NCI-H526 (cell line): ENCODE data around the gene RIT1.
A peak's percentile ranks its signal among the peaks of the same experiment; 100 is the strongest.

Experiments used
- DNase-seq, 2 experiments: peaks; one replicate each; lab custom pipeline; 2025; lab: John Stamatoyannopoulos, UW

The RIT1 gene

DNA sequence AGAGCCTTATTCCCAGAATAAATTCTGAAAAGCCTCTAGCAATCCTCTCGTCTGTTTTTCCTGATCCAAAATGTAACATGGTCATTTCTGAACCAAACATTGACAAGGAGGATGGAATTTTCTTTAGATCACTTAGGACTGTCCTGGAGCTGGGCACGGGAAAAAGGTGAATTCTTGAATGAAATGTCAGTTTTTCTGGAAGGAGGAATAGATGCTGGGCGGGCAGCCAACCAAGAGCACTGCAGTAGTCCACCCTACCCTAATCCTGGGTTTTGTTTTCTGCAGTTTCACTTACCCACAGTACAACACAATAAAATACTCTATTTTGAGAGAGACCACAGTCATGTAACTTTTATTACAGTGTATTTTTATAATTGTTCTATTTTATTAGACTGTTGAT lies 20.9 kb downstream of the RIT1 start:
- no peak for DNase-seq

DNA sequence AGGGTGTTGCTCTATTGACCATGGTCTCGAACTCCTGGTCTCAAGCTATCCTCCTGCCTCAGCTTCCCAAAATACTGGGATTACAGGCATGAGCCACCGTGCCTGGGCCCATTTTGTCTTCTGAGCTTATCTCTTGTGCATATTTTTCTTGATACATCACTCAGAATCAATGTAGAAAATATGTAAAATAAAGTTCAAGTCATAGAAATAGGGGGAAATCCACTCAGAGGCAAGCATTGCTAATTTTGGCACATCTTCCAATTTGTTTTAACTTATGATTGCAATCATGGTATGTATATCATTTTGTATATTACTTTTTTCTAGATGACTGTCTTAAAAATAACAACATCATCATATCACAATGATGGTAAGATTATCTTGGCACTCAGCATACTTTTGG lies 21.6 kb downstream of the RIT1 start:
- no peak for DNase-seq

DNA sequence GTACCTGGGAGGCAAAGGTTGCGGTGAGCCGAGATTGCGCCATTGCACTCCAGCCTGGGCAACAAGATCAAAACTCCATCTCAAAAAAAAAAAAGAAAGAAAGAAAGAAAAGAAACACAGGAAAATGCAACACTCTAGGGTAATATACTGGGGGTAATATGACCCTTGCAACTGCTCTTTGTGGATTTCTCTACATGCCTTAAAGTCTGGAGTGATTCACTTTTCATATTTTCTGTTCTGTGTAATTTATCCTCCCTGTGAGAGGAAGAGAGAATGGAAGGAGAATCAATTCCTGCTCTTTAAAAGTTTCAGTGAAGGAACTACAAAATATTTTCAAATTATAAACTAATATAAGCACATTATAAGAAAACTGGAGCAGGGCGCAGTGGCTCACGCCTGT lies 22.7 kb downstream of the RIT1 start:
- DNase-seq: no peak

DNA sequence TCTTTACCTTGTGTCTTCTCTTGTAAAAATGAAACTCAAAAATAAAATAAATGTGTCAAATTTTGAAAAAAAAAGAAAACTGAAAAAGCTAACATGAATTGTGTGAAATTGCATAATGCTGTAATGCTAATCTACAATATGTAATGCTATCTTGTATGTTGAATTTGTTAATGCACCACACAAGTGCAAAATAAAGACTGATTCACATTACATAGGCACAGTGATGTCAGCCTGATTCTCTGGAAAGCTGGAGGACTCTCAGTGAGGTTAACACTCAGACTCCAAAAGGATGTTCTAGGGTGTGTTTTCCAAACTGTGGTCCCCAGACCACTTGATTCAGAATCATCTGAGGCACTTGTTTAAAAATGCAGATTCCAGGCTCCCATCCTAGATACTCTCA lies 26.2 kb downstream of the RIT1 start:
- DNase-seq: no peak

DNA sequence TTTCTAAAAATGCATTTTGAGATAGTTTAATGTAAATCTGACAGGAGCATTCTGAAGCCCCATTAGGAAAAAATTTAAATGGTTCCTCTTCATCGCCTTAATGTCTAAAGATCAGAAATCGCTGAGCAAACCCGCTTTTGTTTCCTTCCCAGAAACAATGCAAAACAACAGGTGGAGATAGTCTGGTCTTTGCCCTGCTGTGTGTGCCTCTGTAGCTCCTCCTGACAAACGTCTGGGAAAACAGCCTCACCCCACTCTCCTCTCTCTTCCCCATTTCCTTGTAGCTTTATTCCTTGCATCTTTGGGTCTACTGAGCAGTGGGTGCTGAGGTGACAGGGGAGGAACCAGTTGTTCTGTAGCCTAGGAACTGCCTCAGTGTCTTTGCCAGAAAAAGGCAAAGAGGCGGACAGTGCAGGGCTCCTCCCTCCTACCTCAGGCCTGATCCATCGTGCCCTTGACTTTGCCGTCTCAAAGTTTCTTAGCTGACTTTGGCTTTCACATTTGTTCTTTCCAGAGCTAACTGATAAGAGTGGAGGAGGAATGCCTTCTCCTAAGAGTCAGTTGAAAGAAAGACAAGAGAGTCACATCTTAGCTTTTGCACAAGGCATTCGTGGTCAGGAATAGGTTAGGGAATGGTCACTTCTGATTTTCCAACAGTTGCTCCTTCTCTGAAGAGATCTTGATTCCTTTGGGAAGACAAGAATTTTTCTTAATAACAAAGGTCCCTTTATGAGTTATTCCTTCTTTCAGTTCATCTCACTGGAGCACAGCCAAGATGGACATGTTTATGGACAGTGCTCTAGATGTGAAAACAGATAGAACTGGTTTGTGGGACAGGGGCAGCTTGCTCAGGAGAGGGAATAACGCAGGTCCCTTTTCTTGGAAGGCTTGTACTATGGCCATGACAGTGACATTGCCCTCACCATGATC lies 26.9 kb downstream of the RIT1 start:
- no peak for DNase-seq

DNA sequence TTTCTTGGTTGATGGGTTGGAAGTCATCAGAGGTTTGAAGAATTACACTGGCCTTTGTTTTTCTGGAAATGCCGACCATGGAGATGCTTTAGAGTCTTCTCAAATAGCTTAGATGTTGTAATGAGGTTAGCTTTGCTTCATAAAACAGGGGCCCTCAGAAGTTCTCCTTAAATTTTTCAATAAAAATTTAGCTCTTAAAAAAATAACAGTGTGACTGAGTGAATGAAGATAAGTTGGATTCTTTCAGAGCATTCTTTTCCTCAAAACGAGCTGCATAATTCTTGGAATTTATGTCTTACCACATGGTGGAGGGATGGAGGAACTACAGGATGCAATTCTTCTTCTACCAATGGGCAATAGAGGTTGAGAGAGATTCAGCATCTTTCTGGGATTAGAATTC lies 28.4 kb downstream of the RIT1 start:
- no peak for DNase-seq

DNA sequence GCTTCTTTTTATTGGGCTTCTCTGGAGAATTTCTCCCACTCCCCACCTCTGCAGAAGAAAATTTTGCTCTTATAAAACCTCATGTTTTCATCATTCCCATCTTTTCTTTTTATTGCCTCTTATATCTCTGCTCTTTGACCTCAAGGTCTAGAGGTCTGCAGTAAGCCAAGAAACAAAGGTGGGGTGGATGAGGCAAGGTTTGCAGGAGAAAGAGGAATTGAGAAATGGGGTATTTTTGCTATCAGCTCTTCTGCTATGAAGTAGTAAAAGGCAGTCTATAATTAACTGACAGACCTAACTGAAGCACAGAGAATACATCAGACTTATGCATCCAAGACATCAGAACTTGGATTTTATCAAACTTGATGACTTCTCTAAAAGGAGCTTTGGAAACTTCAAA lies 28.9 kb downstream of the RIT1 start:
- DNase-seq: no peak

DNA sequence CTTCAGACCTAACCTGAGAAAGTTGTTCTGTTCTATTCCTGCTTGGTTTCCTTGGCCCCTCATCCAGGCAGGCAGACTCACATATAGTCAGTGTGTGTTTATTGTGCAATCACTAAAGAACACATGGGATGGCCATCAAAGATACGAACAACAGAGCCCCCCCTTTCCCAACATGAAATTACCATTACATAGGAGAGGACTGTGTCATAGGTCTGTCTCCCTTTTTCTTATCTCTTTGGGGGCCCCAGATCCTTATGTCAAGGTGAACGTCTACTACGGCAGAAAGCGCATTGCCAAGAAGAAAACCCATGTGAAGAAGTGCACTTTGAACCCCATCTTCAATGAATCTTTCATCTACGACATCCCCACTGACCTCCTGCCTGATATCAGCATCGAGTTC lies 30.2 kb downstream of the RIT1 start:
- no peak for DNase-seq

DNA sequence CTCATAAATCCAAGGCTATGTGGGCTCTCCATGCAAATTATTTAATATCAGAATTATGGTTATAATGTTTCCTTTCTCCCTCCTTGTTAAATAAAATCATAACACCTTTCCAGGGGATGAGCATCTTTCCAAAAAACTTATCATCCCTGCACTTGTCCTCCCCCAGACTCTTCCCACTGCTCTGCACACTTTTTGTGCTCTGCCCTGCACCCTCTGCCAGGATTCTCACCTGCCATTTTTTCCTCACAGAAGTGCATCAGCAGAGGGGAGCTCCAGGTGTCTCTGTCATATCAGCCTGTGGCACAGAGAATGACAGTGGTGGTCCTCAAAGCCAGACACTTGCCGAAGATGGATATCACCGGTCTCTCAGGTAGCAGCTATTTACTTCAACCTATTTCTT lies 30.9 kb downstream of the RIT1 start:
- DNase-seq: no peak

DNA sequence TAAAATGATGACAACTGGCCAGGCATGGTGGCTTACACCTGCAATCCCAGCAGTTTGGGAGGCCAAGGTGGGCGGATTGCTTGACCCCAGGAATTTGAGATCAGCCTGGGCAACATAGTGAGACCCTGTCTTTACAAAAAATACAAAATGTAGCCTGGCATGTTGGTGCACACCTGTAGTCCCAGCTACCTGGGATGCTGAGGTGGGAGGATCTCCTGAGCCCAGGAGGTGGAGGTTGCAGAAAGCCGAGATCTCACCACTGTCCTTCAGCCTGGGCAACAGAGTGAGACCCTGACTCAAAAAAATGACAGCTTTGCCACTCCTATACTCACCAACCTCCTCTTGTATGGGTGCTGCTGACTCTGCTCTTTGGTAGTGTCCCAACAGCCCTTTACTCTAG lies 33.2 kb downstream of the RIT1 start:
- no peak for DNase-seq

DNA sequence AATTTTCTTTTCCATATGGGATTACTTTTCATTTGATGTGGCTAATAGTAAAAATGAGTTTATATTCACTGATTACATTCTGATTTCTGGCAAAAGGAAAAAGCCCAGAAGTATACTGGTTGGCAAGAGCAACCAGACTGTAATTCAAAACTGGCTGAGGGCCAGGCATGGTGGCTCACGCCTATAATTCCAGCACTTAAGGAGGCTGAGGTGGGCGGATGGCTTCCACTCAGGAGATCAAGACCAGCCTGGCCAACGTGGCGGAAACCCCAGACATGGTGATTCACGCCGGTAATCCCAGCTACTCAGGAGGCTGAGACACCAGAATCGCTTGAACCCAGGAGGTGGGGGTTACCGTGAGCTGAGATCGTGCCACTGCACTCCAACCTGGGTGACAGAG lies 37.3 kb downstream of the RIT1 start:
- no peak for DNase-seq

DNA sequence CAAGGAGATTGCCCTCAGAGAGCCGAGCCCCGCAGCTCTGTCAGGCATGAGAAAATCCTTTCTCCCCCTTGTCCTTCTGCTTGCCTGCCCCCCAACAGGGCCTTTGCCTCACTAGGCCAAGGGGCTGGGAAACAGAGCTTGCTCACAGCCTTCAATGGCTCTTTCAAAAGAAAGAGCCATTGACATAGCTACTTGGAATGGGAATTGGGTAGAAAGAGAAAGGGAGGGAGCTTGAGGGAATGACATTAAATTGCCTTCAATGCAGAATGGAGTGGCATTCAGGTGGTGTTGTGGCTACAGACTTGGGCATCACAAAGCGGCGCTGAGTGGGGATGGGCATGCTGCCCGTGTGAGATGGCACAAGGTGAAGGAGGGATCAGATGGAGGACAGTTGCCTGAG lies 38.6 kb downstream of the RIT1 start:
- DNase-seq: no peak

DNA sequence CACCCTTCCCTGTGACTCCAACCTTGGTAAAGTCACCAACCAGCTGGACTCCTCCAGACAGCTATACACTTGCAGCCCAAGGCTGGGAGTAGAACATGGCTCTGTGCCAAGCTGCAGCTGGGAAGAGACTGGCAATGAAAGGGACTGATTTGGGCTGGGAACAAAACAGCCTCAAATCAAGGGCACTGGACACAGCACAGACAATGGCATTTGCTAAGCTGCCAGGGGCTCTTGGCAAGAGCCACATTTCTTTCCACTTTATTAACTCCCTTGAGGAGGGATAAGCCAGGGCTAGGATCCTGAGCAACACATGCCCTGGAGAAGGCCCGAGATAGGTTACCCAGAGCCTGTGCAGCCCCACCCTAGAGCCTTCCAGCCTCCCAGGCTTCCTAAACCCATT lies 39.8 kb downstream of the RIT1 start:
- no peak for DNase-seq

DNA sequence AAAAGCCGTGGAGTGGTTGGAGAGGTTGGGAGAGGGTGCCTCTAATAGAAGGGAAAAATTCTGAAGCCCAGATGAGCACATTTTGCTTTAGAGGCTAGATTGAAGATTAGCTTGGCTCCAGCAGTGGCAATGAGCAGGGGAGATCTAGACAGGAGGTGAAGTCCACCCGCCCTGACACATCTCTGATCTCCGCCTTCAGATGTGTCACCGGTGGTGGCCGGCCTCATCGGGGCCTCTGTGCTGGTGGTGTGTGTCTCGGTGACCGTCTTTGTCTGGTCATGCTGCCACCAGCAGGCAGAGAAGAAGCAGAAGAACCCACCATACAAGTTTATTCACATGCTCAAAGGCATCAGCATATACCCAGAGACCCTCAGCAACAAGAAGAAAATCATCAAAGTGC lies 43.4 kb downstream of the RIT1 start:
- no peak for DNase-seq

DNA sequence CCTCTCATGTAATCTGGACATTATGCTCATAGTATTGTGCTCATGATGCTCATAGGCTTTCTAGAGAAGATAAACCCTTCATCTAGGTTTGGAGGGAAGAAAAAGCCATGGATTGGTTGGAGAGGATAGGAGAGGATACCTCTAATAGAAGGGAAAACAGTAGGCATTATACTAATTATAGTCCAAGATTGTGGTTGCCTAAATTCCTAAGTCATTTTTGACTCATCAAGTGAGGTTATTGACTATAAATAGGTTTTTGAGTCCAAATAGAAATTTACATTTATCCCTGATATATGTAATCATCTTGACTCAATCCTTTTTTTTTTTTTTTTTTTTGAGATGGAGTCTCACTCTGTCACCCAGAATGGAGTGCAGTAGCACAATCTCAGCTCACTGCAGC lies 46.8 kb downstream of the RIT1 start:
- DNase-seq: no peak

DNA sequence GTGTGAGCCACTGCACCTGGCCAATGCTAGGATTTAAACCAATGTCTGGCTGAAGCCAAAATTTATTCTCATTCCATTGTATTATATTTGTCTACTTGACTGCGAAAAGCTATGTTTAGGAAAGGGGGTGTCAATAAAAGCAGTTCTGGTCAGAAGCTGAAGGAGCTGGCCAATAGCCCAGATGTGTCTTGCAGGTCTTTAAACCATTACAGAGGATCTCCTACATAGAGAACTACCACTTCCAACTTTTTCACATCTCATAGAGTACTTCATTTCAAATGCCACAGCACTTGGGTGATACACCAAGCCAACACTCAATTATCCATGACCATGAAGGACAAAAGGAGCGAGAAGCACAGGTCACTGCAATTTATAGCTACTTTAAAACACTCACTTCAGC lies 49.3 kb downstream of the RIT1 start:
- DNase-seq: no peak

DNA sequence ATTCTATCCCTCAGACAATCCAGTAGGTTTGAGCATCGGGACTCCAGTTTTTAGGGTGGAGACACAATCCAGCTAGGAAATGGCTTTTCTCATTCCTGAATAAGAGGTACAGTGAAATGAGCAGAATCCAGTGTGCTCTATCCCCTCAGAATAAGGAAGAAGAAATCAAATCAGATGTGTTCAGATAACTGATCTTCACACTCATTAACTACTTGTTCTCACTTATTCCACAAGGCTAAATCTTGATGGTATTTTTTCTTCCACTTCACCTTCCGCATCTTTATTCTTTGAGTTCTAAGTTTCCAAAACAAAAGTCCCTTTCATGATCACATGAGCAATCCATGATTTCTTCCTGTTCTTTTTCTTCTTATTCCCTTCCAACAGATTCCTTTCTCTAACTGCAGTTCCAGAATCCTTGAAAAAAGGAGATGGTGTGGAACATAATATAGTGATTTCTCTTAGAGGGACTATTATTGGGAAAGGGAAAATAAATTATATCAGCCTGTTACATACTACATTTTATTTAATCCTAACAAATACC lies 50.1 kb downstream of the RIT1 start:
- DNase-seq: no peak

DNA sequence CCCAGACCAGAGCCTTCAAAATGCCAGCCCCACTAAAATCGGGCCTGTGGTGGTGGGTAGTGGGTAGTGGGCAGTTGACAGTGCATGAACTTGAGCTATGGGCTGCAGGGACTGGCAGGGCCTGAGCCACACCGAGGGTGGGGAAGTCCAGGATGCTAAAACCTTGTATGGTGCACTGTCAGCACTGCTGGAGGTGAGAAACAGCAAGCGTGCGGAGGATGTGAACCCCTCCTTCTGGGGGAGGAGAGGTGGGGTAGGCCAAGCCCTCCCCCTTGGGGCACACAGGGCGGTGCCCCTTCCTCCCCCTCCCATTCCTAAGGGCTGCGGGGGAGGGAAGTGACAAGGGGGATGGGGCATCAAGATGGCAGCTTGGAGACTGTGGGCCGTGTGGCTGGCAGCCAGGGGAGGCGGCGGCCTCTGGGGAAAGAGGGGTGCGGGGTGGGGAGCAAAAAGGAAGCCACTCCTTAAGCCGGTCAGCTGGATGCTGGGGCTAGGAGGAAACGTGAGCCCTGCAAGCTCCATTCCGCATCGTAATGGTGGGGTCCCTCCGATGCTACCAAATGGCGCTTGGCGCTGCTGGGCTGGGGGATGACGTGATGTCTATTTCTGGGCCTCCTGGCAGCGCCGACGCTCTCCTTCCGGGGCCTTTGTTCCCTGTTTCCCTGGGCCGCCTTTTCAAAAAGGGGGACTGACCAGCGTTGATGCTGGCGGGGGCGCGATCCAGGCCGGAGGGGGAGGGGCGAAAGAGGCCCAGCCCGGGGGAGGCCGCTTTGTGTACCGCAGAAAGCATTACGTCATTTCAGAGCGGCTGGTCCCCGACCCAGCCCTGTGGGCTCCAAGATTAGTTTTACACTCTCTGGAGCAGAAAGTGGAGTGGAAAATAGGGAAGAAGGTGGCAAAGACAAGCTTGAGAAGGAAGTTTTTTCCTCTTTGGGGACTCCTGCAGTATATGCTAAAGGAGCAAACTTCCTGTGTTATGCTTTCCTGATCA lies 51.0 kb downstream of the RIT1 start:
- DNase-seq: peak; percentile 69 to 86

DNA sequence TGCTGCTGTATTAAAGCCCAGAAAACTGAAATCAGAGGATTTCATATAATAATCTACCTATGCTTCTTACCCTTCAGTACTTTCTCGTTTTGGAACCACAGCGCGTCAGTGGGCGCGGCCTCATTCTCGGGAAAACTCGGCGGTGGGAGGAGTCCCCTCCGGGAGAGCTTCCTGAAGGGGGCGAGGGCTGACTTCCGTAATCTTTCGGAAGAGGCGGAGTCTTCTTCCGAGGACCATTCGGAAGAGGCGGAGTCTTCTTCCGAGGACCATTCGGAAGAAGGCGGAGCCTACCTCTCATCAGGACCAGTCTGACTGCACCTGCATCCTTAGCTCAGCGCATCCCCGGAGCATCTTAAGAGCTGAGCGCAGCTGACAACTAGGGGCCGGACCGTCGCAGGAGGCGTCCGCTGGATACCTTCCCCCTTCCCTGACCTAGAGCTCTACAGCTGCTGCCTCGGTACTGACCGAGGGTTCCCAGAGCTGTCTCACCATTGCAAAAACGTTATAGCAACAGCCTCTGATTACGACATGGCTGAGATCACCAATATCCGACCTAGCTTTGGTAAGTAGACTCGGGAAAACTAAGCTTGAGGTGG lies 51.8 kb downstream of the RIT1 start, which contains the start of gene SYT11:
Gene SYT11 (plus strand): TSS at position 334 of the 596 bp plus-strand sequence. CDS start 195 bp downstream, at position 529.
- DNase-seq: peak; percentile 99 to 100

DNA sequence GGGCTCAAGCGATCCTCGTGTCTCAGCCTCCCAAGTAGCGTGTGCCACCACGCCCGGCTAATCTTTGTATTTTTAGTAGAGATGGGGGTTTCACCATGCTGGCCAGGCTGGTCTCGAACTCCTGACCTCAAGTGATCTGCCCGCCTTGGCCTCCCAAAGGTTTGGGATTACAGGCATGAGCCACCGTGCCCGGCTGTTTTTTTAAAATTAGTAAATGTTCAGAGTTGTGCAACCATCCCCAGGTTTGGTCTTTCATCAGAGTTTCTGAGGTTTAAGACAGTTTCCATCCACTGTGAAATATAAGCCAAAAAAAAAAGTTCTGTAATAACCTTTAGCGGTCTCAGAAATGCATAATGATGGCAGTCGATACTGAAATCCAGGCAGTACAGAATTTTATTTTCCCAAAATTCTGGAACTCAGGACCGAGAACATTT lies 52.3 kb downstream of the RIT1 start:
- peak in 1 of 2 experiments; percentile 58 for DNase-seq

DNA sequence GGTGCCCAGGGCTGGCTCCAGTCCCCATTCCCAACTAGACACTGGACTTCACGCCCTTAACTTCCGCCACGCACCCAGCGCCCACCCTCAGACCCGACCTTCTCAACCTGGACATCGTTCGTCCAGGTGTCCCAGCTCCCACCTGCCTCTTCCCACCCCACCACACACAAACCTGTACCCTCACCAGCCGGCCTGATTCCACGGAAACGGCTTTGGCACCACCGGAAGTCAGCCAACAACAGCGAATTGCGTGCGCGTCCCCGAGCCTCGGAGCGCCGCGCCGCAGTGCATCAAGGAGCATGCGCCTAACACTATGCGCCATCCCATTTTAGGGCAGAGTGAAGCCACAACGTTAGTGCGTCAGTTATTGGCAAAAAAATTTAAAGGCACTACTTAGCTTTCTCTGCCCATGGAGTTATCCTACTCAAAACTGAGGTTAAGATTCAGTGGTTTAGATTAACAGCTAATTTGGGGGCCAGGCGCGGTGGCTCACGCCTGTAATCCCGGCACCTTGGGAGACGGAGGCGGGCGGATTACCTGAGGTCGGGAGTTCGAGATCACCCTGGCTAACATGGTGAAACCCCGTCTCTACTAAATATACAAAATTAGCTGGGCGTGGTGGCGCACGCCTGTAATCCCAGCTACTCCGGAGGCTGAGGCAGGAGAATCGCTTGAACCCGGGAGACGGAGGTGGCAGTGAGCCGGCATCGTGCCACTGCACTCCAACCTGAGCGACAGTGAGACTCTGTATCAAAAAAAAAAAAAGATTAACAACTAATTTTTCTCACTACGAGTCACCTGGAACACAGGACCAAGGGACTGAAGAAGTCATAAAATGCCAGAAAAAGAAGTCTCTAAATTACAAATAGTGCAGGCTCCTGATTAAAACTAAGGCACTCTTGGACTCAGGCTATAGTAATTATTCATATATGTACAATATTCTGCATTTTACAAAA lies 53.9 kb downstream of the RIT1 start, which contains the start of gene GON4L:
Gene GON4L (minus strand): TSS at position 240 of the 956 bp plus-strand sequence. CDS start 3,434 bp downstream, outside the sequence.
- peak; percentile 97 to 99 for DNase-seq
